SU-DHL-6 (cell line): ENCODE data around the gene PNMA1.

Experiments
- H2AFZ ChIP-seq: fragments of 200-600 bp; sonication (generic); 2 replicates; pipeline ENCODE4 v1.6.1; 2014; ENCODE audit warnings: low read depth, mild to moderate bottlenecking, moderate library complexity, mixed read lengths, antibody characterized with exemption, low read length; ENCODE audit not compliant: severe bottlenecking
- H3F3A ChIP-seq: fragments of 200-600 bp; shearing (Covaris generic); 2 replicates; pipeline ENCODE4 v1.6.0; 2016; ENCODE audit warnings: antibody characterized with exemption, mild to moderate bottlenecking; ENCODE audit not compliant: insufficient read depth
- H3K27ac ChIP-seq: fragments of 200-600 bp; sonication (generic); 2 replicates; pipeline ENCODE4 v1.5.1; 2016; ENCODE audit warnings: low read depth, mild to moderate bottlenecking, low read length, moderate library complexity, mixed read lengths
- H3K27me3 ChIP-seq: fragments of 200-600 bp; sonication (generic), shearing (Covaris generic); 2 replicates; pipeline ENCODE4 v1.6.0; 2014; ENCODE audit warnings: mild to moderate bottlenecking, low read length
- H3K36me3 ChIP-seq: fragments of 200-600 bp; sonication (generic); 2 replicates; pipeline ENCODE4 v1.6.1; 2014; ENCODE audit warnings: mild to moderate bottlenecking, low read length, mixed read lengths
- H3K4me2 ChIP-seq: fragments of 300-600, 200-600 bp; shearing (Covaris generic), sonication (generic); 2 replicates; pipeline ENCODE4 v1.6.0; 2014; ENCODE audit warnings: low read length, low read depth, mild to moderate bottlenecking; ENCODE audit not compliant: poor library complexity, severe bottlenecking
- H3K4me3 ChIP-seq: fragments of 200-600 bp; sonication (generic); 2 replicates; pipeline ENCODE4 v1.5.1; 2014; ENCODE audit warnings: antibody characterized with exemption, low read length, mild to moderate bottlenecking, mixed read lengths; ENCODE audit not compliant: insufficient read depth, poor library complexity, severe bottlenecking
- H3K79me2 ChIP-seq: fragments of 200-600 bp; sonication (generic); 2 replicates; pipeline ENCODE4 v1.6.1; 2014; ENCODE audit warnings: mild to moderate bottlenecking, low read length, moderate library complexity; ENCODE audit not compliant: insufficient read depth
- H3K9ac ChIP-seq: fragments of 200-600 bp; sonication (generic); 2 replicates; pipeline ENCODE4 v1.7.0; 2014; ENCODE audit warnings: mild to moderate bottlenecking, low read length
- H3K9me2 ChIP-seq: fragments of 200-600 bp; sonication (generic); replicated peaks from 2 replicates; pipeline ENCODE4 v1.6.1; 2014; ENCODE audit warnings: low read length; ENCODE audit not compliant: insufficient read depth
- H3K9me3 ChIP-seq: fragments of 200-600 bp; sonication (generic); 2 replicates; pipeline ENCODE4 v1.6.1; 2014; ENCODE audit warnings: low read length, mixed read lengths; ENCODE audit not compliant: insufficient read depth
- H4K20me1 ChIP-seq: fragments of 200-600 bp; sonication (generic); 2 replicates; pipeline ENCODE4 v1.6.1; 2014; ENCODE audit warnings: low read depth, mild to moderate bottlenecking, antibody characterized with exemption, low read length, moderate library complexity, mixed read lengths
- CTCF ChIP-seq: fragments of 200-600 bp; sonication (generic); IDR thresholded peaks from one replicate; pipeline ENCODE4 v1.5.1; 2017; ENCODE audit warnings: antibody characterized with exemption, mild to moderate bottlenecking, low read length, moderate library complexity; ENCODE audit not compliant: insufficient read depth, poor library complexity, severe bottlenecking
- EZH2phosphoT487 ChIP-seq: fragments of 200-600 bp; sonication (generic), shearing (Covaris generic); conservative IDR thresholded peaks from 2 replicates; pipeline ENCODE4 v1.6.1; 2018; ENCODE audit warnings: mild to moderate bottlenecking, antibody characterized with exemption, low read length, moderate library complexity, mixed read lengths

Gene PNMA1

GRCh38 chr14:73723406-73723796 lies 9.2 kb upstream of the PNMA1 start:
- Histone ChIP-seq H3K4me2 (no peak overlapping the region), H3F3A (no peaks in the 10 kb centered on the region), H4K20me1 (no peaks in the 10 kb centered on the region; the same call in 1 of the 2 replicates), H3K9me2 (no peaks in the 10 kb centered on the region), H3K36me3 (peaks cover 39% of the 10 kb centered on the region), H3K79me2 (peaks cover 4% of the 10 kb centered on the region; the same call in 1 of the 2 replicates), H3K9me3 (no peaks in the 10 kb centered on the region), H2AFZ (no peak overlapping the region), H3K27me3 (no peaks in the 10 kb centered on the region), H3K4me3 (no peak overlapping the region), H3K27ac (no peak overlapping the region), H3K9ac (no peak overlapping the region)
- TF ChIP-seq EZH2phosphoT487, result no peak
- TF ChIP-seq CTCF, result no peak

- Histone ChIP-seq H3K27me3 (no peaks in the 10 kb centered on the region), H2AFZ (no peak overlapping the region), H3K4me3 (no peak overlapping the region), H3K9me3 (no peaks in the 10 kb centered on the region), H3K4me2 (no peak overlapping the region), H3K79me2 (no peaks in the 10 kb centered on the region), H3K27ac (no peak overlapping the region), H4K20me1 (no peaks in the 10 kb centered on the region; the same call in 1 of the 2 replicates), H3K36me3 (peaks cover 32% of the 10 kb centered on the region), H3F3A (peaks cover 3% of the 10 kb centered on the region; the same call in 1 of the 2 replicates), H3K9me2 (no peaks in the 10 kb centered on the region), H3K9ac (no peak overlapping the region)
- TF ChIP-seq CTCF, result no peak
Measured at GRCh38 chr14:73722581-73722980, 8.4 kb upstream of the PNMA1 start.

- no peaks in the 10 kb centered on the region for H3K9me2 ChIP-seq
- no peak for TF ChIP-seq EZH2phosphoT487
- no peak for TF ChIP-seq CTCF
- peaks cover 33% of the 10 kb centered on the region for H3K36me3 ChIP-seq
- H3K27ac ChIP-seq, result no peak overlapping the region
- no peak overlapping the region for H3K9ac ChIP-seq
- no peak overlapping the region for H2AFZ ChIP-seq
- no peaks in the 10 kb centered on the region for H4K20me1 ChIP-seq
- H3K4me2 ChIP-seq, result no peak overlapping the region
- H3K9me3 ChIP-seq, result no peaks in the 10 kb centered on the region
- H3K4me3 ChIP-seq, result no peak overlapping the region
- H3K79me2 ChIP-seq, result no peaks in the 10 kb centered on the region
- peaks cover 14% of the 10 kb centered on the region for H3F3A ChIP-seq
- no peaks in the 10 kb centered on the region for H3K27me3 ChIP-seq
Measured at GRCh38 chr14:73721101-73721821, 7.1 kb upstream of the PNMA1 start.
